COLO668 (cell line): ENCODE measurements around the gene FEN1.

ENCODE experiments used
- DNase-seq: peaks from one replicate; lab custom pipeline; 2025; ENCODE audit not compliant: unreplicated experiment; lab: John Stamatoyannopoulos, UW

FEN1 gene

GRCh38 chr11:61793083-61793828, 545 bp downstream of the FEN1 start:
- DNase-seq = peak; percentile 48

- DNase-seq = no peak
Observed at GRCh38 chr11:61793829-61794204, 1.1 kb downstream of the FEN1 start.

GRCh38 chr11:61794579-61794978, 1.9 kb downstream of the FEN1 start:
- no peak for DNase-seq

- no peak for DNase-seq
Observed at GRCh38 chr11:61795459-61795858, 2.7 kb downstream of the FEN1 start.

- DNase-seq = no peak
Observed at GRCh38 chr11:61795876-61796526, 3.3 kb downstream of the FEN1 start.

- peak; percentile 57 for DNase-seq
Observed at GRCh38 chr11:61797263-61797944, 4.7 kb downstream of the FEN1 start.

- DNase-seq = no peak
Observed at GRCh38 chr11:61799665-61800284, 7.1 kb downstream of the FEN1 start.

- no peak for DNase-seq
Observed at GRCh38 chr11:61800331-61801281, 7.9 kb downstream of the FEN1 start.

GRCh38 chr11:61802605-61803004, 9.9 kb downstream of the FEN1 start:
- DNase-seq = no peak

GRCh38 chr11:61803889-61804647, 11.4 kb downstream of the FEN1 start:
- DNase-seq = no peak

GRCh38 chr11:61805146-61805545, 12.4 kb downstream of the FEN1 start:
- no peak for DNase-seq

- DNase-seq = no peak
Observed at GRCh38 chr11:61806785-61807184, 14.1 kb downstream of the FEN1 start.

GRCh38 chr11:61810671-61811175, 18.0 kb downstream of the FEN1 start:
- no peak for DNase-seq

GRCh38 chr11:61811831-61812230, 19.1 kb downstream of the FEN1 start:
- DNase-seq = no peak

- DNase-seq = no peak
Observed at GRCh38 chr11:61812736-61813411, 20.2 kb downstream of the FEN1 start.

- DNase-seq = peak; percentile 20
Observed at GRCh38 chr11:61814247-61814957, 21.7 kb downstream of the FEN1 start.

GRCh38 chr11:61814958-61815789, 22.5 kb downstream of the FEN1 start:
- DNase-seq = peak; percentile 87
